MG63 (cell line): ENCODE results near the gene CHPT1. TPM values are rescaled to one million over a fixed set of nuclear protein-coding genes. Genes with fewer than 3 reads are reported as not detected.
A peak's percentile ranks its signal among the peaks of the same experiment; 100 is the strongest.
"Not testable (repeated sequence)": the region's sequence is repeated elsewhere in the genome, so short reads cannot be mapped to it uniquely, and the experiment has no call there.

Experiments used
- DNase-seq: peaks from one replicate; pipeline ENCODE4 v3.0.0-alpha.2; 2020
- H3K27me3 ChIP-seq: fragments of 250-450 bp; sonication (Bioruptor Pico); 2 replicates; pipeline ENCODE4 v1.5.1; 2020; ENCODE audit warnings: mild to moderate bottlenecking, moderate library complexity
- H3K36me3 ChIP-seq: fragments of 250-450 bp; sonication (Bioruptor Pico); 2 replicates; pipeline ENCODE4 v1.5.1; 2020; ENCODE audit warnings: mild to moderate bottlenecking, moderate library complexity
- H3K4me3 ChIP-seq: fragments of 250-450 bp; sonication (Bioruptor Pico); 2 replicates; pipeline ENCODE4 v1.5.1; 2020; ENCODE audit warnings: mild to moderate bottlenecking, moderate library complexity
- H3K9me3 ChIP-seq: fragments of 250-450 bp; sonication (Bioruptor Pico); 2 replicates; pipeline ENCODE4 v1.5.1; 2020; ENCODE audit warnings: mild to moderate bottlenecking, moderate library complexity
- total RNA-seq: library from RNA; depleted of rRNA; stranded (reverse); fragments of >200 nt; shearing (Covaris generic); gene quantifications from 2 replicates; pipeline ENCODE4 v1.2.3, GENCODE V29; 2014; ENCODE audit warnings: low replicate concordance; rRNA removed

The CHPT1 gene
- 41.4 and 48.8 TPM in 2 replicates for total RNA-seq

GRCh38 chr12:101697197-101697929 is at the start of gene CHPT1:
Gene CHPT1 (plus strand): TSS chr12:101697640. CDS start chr12:101697862, 222 bp downstream.
- Histone ChIP-seq H3K27me3 (no peaks in the 10 kb centered on the region), H3K9me3 (no peaks in the 10 kb centered on the region), H3K36me3 (no peaks in the 10 kb centered on the region; the same call in 1 of the 2 replicates), H3K4me3 (peak within 1 kb of the TSS; percentile 82)
- DNase-seq = peak; percentile 68

DNA sequence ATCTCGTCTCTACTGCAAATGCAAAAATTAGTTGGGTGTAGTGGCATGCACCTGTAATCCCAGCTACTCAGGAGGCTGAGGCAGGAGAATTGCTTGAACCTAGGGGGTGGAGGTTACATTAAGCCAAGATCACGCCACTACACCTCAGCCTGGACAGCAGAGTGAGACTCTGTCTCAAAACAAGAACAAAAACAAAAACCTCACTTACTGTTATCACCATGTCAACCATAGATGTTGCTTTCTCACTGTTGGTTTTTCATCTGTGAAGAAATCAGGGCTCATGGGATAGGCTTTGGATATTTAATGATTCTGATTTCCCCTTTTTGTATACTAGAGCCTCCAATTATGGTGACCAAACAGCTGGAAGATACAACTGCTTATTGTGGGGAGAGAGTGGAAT is 49.7 kb upstream of the CHPT1 start:
- H3K4me3 ChIP-seq = no peak overlapping the region
- no peak for DNase-seq
- no peaks in the 10 kb centered on the region for H3K36me3 ChIP-seq
- H3K9me3 ChIP-seq = no peaks in the 10 kb centered on the region
- H3K27me3 ChIP-seq = no peaks in the 10 kb centered on the region

- Histone ChIP-seq H3K9me3 (no peaks in the 10 kb centered on the region), H3K36me3 (no peaks in the 10 kb centered on the region), H3K4me3 (no peak overlapping the region), H3K27me3 (no peaks in the 10 kb centered on the region)
- no peak for DNase-seq
Measured at GRCh38 chr12:101648195-101648594, 49.2 kb upstream of the CHPT1 start.

DNA sequence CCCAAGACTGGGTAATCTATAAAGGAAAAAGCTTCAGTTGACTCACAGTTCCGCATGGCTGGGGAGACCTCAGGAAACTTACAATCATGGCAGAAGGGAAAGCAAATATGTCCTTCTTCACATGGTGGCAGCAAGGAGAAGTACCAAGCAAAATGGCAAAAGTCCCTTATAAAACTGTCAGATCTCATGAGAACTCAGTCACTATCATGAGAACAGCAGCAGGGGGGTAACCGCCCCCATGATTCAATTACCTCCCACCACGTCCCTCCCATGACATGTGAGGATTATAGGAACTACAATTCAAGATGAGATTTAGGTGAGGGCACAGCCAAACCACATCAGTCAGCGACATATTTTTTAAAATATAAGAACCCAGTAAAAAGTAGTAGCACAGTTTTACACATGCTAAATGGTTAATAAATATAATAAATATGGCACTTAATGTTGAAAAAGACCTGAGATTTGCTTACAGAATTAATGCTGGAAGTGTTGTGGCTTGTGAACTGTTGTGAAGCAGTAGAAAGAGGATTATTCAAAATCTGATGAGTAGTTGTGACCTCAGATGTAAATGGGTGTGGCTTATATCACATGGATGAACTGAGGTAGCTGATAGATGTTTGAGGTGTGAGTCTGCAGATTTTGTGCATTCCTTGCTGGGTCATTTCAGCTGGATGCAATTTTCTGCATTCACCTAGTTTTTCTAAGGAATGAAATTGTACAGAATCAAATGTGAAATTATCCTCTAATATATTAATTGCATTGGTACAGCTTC is 46.9 kb upstream of the CHPT1 start:
- Histone ChIP-seq H3K4me3 (no peak overlapping the region), H3K27me3 (no peaks in the 10 kb centered on the region), H3K9me3 (no peaks in the 10 kb centered on the region), H3K36me3 (no peaks in the 10 kb centered on the region)
- no peak for DNase-seq

DNA sequence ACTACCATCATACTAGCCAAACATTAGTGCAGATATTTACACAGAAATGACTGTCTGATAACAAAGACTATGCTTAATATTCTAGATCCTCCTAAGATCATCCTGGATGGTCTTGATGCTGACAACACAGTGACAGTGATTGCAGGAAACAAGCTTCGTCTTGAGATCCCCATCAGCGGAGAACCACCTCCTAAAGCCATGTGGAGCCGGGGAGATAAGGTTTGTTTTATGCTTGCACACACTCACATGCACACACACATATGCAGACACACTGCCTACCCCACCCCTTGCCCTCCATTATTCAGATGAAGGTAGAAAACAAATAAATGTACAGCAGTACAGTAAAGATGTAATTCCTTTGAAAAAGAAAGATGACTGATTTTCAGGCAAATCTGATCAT is 44.4 kb upstream of the CHPT1 start:
- no peak overlapping the region for H3K4me3 ChIP-seq
- no peaks in the 10 kb centered on the region for H3K27me3 ChIP-seq
- H3K36me3 ChIP-seq = no peaks in the 10 kb centered on the region
- DNase-seq = no peak
- H3K9me3 ChIP-seq = no peaks in the 10 kb centered on the region

- no peak for DNase-seq
- Histone ChIP-seq H3K36me3 (no peaks in the 10 kb centered on the region), H3K4me3 (no peak overlapping the region), H3K27me3 (no peaks in the 10 kb centered on the region), H3K9me3 (no peaks in the 10 kb centered on the region)
Measured at GRCh38 chr12:101653503-101653902, 43.9 kb upstream of the CHPT1 start.

DNA sequence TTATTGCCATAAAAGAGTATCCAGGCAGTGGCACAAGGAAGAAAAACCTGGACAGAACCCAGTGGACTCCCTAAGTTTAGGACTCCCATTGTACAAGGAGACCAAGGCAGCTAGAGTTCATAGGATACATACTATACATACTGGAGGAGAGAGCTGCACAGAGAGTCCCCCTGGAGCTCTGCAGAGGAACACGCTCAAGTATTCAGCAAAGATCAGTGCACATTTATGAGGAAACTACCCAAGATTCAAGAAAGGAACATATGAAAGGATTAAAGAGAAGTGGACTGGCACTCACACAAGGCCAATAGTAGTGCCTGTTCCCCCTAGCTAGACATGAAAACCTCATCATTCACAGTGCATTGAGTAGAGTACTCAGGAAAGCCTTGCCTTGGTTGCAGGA is 43.0 kb upstream of the CHPT1 start:
- DNase-seq = no peak
- Histone ChIP-seq H3K36me3 (no peaks in the 10 kb centered on the region), H3K9me3 (no peaks in the 10 kb centered on the region)

GRCh38 chr12:101655393-101655792 is 42.0 kb upstream of the CHPT1 start:
- Histone ChIP-seq H3K4me3 (no peak overlapping the region), H3K36me3 (no peaks in the 10 kb centered on the region), H3K9me3 (no peaks in the 10 kb centered on the region), H3K27me3 (no peaks in the 10 kb centered on the region)
- no peak for DNase-seq

More for the DNA sequence above, 43.0 kb upstream of the CHPT1 start:
- no peak overlapping the region for H3K4me3 ChIP-seq
- H3K27me3 ChIP-seq = no peaks in the 10 kb centered on the region

DNA sequence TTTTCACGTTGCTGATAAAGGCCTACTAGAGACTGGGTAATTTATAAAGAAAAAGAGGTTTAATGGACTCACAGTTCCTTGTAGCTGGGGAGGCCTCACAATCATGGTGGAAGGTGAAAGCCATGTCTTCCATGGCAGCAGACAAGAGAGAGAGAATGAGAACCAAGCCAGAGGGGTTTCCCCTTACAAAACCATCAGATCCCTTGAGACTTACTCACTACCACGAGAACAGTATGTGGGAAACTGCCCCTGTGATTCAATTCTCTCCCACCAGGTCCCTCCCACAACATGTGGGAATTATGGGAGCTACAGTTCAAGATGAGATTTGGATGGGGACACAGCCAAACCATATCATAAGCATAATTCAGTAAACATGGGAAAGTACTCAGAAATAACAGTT is 36.8 kb upstream of the CHPT1 start:
- not testable (repeated sequence) for DNase-seq, H3K27me3 ChIP-seq, H3K36me3 ChIP-seq, H3K9me3 ChIP-seq, H3K4me3 ChIP-seq

DNA sequence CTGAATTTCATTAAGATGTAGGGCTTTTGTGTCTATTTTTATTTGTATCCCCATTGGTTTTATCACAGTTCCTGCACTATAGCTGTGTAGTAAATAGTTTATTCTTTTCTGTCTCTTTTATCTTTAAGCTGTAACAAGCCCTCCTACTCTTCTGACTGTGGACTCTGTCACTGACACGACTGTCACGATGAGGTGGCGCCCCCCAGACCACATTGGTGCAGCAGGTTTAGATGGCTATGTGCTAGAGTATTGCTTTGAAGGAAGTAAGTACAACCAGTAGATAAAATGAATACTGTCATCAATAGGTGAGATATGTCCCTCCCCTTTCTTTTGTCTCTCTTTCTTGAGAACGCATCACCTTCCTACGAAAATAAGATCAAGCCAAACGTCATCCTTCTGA is 34.1 kb upstream of the CHPT1 start:
- Histone ChIP-seq H3K4me3 (no peak overlapping the region), H3K36me3 (no peaks in the 10 kb centered on the region), H3K9me3 (no peaks in the 10 kb centered on the region), H3K27me3 (no peaks in the 10 kb centered on the region)
- no peak for DNase-seq

DNA sequence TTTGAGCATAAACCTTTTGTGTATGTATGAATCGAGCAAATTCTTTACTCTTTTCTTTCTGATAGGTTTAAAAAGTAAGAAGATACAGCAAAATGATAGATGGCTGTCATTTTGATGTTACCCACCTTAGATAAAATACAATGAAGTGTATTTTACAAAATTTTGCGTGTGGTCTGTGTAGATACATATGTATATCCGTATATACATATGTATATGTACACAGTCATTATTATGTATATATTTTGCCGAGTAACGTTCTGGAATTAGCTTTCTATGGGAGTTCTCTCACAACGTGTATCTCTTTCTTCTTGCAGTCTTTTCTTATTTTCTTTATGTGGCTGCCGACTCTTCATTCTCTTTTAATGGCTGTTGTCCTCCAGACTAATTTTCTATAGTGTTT is 32.4 kb upstream of the CHPT1 start:
- Histone ChIP-seq H3K36me3 (no peaks in the 10 kb centered on the region), H3K4me3 (no peak overlapping the region), H3K27me3 (no peaks in the 10 kb centered on the region), H3K9me3 (no peaks in the 10 kb centered on the region)
- DNase-seq = no peak

DNA sequence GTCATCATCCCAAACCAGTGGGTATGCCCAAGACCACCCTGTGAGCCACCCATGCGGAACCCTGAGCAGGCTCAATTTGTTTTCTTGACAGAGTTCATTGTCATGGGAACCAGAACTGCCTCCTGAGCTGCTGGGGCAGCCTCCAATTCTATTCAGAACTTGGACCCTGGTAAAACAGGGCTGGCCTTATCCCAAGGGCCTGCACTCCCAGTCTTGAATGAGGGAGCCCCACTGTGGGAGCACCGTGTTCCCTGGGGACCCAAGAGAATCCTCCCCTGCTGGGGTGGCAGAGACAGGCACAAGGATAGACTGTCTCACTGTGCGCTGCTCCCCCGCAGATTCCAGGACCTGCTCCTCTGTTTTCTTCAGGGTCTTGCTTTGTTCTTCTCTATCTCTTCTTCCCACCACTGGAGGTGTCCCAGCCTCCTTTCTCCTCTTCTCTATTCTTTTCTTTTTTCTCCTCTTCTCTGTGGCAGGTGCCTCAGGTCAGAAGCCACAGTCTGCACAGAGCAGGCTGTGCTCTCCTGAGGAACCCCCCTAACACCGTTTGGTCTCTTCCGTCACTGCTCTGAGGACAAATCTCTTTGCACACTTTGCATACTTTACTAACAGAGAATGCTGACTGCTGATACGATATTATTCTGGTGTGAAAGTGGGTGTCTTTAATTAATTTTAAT is 31.2 kb upstream of the CHPT1 start:
- H3K9me3 ChIP-seq = no peaks in the 10 kb centered on the region
- H3K27me3 ChIP-seq = no peaks in the 10 kb centered on the region
- no peak overlapping the region for H3K4me3 ChIP-seq
- DNase-seq = no peak
- H3K36me3 ChIP-seq = no peaks in the 10 kb centered on the region

DNA sequence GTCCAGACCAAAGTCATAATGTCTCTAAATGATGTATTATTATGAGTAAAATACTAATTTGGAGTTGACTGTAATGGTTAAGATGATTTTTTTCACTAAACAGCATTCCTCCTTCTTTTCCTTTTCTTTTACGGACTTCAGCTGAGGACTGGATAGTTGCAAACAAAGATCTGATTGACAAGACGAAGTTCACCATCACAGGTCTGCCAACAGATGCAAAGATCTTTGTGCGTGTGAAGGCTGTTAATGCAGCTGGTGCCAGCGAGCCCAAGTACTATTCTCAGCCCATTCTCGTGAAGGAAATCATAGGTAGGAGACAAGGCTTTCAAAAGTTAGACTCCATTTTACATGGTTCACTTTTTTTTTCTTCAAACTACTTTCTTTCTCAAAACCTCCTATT is 29.8 kb upstream of the CHPT1 start:
- no peak overlapping the region for H3K4me3 ChIP-seq
- no peak for DNase-seq
- H3K27me3 ChIP-seq = no peaks in the 10 kb centered on the region
- H3K9me3 ChIP-seq = no peaks in the 10 kb centered on the region
- no peaks in the 10 kb centered on the region for H3K36me3 ChIP-seq

GRCh38 chr12:101670007-101670671 is 27.3 kb upstream of the CHPT1 start:
- Histone ChIP-seq H3K4me3 (no peak overlapping the region), H3K9me3 (no peaks in the 10 kb centered on the region), H3K36me3 (no peaks in the 10 kb centered on the region), H3K27me3 (no peaks in the 10 kb centered on the region)
- no peak for DNase-seq

GRCh38 chr12:101671157-101671791 is 26.2 kb upstream of the CHPT1 start:
- no peaks in the 10 kb centered on the region for H3K9me3 ChIP-seq
- DNase-seq = no peak
- no peak overlapping the region for H3K4me3 ChIP-seq
- no peaks in the 10 kb centered on the region for H3K27me3 ChIP-seq
- H3K36me3 ChIP-seq = no peaks in the 10 kb centered on the region

DNA sequence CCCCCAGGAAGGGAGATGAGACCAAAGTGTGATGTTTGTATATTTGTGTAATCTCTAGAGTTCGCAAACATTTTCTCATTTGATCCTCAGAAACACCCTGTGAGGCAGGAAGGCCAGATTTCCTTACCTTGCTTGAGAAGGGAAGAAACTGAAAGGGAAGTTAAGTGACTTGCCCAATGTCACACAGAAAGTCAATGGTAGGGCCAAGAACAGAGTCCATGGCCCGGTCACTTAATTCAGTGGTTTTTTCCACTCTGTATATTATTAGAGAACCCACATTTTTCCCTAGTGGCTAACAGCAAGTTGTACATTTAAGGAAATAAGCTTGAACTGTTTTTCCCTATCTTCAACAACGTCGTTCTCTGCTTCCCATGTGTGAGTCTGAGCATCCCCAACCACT is 25.6 kb upstream of the CHPT1 start:
- no peak overlapping the region for H3K4me3 ChIP-seq
- no peaks in the 10 kb centered on the region for H3K27me3 ChIP-seq
- H3K36me3 ChIP-seq = no peaks in the 10 kb centered on the region
- no peaks in the 10 kb centered on the region for H3K9me3 ChIP-seq
- DNase-seq = no peak
